ENCODE data around the gene PTPRT.

Gene PTPRT

DNA sequence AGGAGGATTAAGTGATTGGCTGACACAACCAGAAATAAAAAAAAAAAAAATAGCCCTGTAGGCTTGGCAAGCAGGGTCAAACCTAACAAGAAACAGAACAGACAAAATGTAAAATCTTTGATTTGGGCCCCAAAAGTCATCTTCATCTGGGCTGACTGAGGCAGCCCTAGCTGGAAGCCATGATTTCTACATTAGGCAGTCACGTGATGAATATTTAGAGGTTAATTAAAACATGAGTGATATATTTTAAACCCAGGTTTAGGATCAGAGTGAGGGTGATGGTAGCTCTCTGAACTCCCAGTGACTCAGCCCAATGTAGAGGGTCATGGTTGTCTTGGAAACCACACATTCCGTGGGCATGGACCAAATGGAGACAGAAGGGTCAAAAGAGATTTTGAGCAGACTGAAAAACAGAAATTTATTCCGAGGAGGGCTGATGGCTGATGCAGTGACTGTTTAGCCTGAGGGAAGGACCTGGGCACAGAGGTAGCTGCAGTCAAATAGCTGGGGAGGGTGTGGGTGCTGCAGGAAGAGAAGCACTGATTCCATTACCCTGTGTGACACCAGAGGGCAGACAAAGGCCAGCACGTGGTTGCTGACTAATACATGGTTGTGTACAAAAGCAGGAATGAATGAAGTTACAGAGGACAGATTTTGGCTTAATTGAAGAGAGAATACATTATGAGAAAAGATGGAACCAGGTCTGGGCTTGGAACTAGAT lies 998.4 kb downstream of the PTPRT start:
- TF ChIP-seq, protein P1, sequence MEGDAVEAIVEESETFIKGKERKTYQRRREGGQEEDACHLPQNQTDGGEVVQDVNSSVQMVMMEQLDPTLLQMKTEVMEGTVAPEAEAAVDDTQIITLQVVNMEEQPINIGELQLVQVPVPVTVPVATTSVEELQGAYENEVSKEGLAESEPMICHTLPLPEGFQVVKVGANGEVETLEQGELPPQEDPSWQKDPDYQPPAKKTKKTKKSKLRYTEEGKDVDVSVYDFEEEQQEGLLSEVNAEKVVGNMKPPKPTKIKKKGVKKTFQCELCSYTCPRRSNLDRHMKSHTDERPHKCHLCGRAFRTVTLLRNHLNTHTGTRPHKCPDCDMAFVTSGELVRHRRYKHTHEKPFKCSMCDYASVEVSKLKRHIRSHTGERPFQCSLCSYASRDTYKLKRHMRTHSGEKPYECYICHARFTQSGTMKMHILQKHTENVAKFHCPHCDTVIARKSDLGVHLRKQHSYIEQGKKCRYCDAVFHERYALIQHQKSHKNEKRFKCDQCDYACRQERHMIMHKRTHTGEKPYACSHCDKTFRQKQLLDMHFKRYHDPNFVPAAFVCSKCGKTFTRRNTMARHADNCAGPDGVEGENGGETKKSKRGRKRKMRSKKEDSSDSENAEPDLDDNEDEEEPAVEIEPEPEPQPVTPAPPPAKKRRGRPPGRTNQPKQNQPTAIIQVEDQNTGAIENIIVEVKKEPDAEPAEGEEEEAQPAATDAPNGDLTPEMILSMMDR (IDR thresholded peaks at IDR 0.05; ENCODE audit: control extremely low read depth, extremely low read depth, low read depth, missing control alignments) = no peak
- DNase-seq (ENCODE audit: extremely low spot score) = no peak
- ChIA-PET CTCF (interaction anchor here (1.2 kb wide), 1 partner anchor 56 kb away, joined by 4 read pairs; no protein-coding TSS in a partner anchor), POLR2A (no interaction called here)

DNA sequence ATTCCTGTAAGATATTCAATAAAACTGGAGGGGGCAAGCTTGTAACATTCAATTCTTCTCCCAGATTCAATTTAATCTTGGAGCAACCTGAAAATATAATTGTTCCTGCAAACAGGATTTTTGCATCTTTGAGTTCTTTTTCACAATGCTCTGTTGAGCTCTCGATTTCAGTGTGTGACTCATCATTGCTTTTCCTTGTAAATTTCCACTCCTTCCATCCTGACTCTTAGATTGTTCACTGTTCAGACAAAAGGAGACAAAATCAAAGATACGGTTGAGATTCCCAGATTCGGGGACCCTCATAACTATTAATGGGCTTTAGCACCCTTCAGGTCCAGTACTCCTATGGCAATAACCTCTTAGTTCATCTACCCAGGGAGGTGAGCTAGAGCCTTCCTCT lies 999.6 kb downstream of the PTPRT start:
- TF ChIP-seq, protein P1 (IDR thresholded peaks at IDR 0.05; ENCODE audit: control extremely low read depth, extremely low read depth, low read depth, missing control alignments) = no peak
- CTCF ChIA-PET = interaction anchor here (1.2 kb wide), 1 partner anchor 57 kb away, joined by 4 read pairs; no protein-coding TSS in a partner anchor
- POLR2A ChIA-PET = no interaction called here
- DNase-seq (ENCODE audit: extremely low spot score) = no peak

DNA sequence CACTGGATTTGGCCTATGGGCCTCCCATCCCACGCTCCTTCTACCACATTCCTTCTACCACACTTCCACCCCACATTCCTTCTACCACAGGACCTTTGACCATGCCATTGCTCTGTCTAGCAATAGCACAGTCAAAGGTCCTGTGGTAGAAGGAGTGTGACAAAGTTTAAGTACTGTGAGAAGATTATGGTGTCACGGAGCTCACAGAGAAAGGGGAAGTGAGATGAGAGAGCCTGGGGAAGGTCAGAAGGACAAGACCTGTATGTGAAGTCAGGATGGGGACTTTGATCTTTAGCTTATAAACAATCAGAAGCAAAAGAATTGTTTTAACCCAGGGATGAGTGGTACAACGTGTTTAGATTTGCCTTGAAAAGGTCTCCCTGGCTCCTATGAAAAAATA lies 1003.4 kb downstream of the PTPRT start:
- DNase-seq (ENCODE audit: extremely low spot score) = no peak
- TF ChIP-seq, protein P1 (IDR thresholded peaks at IDR 0.05; ENCODE audit: control extremely low read depth, extremely low read depth, low read depth, missing control alignments) = no peak
- ChIA-PET CTCF (no interaction called here), POLR2A (no interaction called here)

DNA sequence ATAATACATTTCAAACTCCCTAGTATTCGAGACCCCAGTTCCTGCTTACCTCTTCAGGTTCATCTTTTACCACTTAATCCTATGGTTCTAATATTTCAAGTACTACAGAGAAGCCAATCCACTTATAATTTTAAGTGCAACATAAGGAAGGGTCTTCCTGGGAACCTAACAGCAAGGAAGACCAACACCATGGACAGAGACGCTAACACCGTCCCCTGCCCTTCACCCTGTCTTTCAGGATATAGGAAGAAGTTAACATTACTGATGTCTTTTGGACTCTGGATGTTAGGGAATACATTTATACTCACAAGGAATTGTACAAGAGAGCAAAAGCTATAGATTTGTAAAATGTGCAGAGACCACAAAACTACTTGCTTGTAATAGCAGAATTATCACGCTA lies 1006.6 kb downstream of the PTPRT start:
- ChIA-PET CTCF (interaction anchor here (1.1 kb wide), 1 partner anchor 11 kb away, joined by 3 read pairs; no protein-coding TSS in a partner anchor), POLR2A (no interaction called here)
- TF ChIP-seq, protein P1 (IDR thresholded peaks at IDR 0.05; ENCODE audit: control extremely low read depth, extremely low read depth, low read depth, missing control alignments) = no peak
- no peak for DNase-seq (ENCODE audit: extremely low spot score)

DNA sequence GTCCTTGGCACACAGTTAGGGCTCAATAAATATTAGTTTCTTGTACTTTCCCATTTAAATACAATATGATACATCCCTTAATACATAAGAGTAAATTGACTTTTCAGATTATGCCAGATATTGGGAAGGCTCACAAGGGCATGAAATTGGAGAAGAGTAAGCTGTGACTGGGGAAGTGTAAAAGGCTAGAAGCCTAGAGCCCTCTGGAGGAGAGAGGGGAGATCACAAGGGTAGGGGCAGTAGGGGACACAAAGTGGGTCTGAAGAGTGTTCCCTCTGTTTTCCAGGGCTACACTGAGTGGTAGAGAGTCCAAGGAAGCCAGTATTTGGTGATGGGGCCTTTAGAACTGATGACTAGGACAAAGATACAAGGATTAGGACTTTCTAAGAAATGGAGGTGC lies 1008.6 kb downstream of the PTPRT start:
- ChIA-PET POLR2A (no interaction called here), CTCF (no interaction called here)
- TF ChIP-seq, protein P1 (IDR thresholded peaks at IDR 0.05; ENCODE audit: control extremely low read depth, extremely low read depth, low read depth, missing control alignments) = no peak
- no peak for DNase-seq (ENCODE audit: extremely low spot score)

DNA sequence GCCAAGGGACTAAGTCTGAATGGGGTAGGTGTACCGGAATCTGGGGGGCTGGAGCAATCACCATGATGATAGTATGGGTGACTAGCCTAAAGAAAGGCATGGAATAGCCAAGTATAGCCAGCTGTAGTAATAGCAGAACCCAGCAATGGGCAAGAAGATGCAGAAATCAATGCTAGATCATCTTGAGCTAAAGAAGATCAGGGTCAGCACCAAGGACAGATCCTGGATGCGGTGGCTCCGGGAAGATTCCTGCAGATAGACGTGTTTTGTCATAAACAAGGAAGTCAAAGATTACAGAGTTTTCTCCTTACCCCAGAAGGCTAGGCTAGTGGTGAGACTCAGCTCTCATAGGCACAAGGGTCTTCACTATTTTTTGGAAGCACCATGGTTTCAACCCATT lies 1009.9 kb downstream of the PTPRT start:
- POLR2A ChIA-PET = no interaction called here
- DNase-seq (ENCODE audit: extremely low spot score) = no peak
- TF ChIP-seq, protein P1 (IDR thresholded peaks at IDR 0.05; ENCODE audit: control extremely low read depth, extremely low read depth, low read depth, missing control alignments) = no peak
- CTCF ChIA-PET = interaction anchor here (1.2 kb wide), 1 partner anchor 9 kb away, joined by 3 read pairs; no protein-coding TSS in a partner anchor

Measured in GM10248 (cell line).